GM12872 (cell line): ENCODE data around the gene C4orf17.

Experiments used
- CTCF ChIP-seq: IDR thresholded peaks from 3 replicates; pipeline ENCODE4 v1.5.1; 2011; ENCODE audit warnings: low read depth, mild to moderate bottlenecking, low read length, moderate library complexity; ENCODE audit not compliant: insufficient read depth

Gene C4orf17

GRCh38 chr4:99471896-99472295 lies 38.9 kb upstream of the C4orf17 start:
- no peak for TF ChIP-seq CTCF

- TF ChIP-seq CTCF: no peak
Observed at GRCh38 chr4:99473131-99473530, 37.7 kb upstream of the C4orf17 start.

- no peak for TF ChIP-seq CTCF
Observed at GRCh38 chr4:99483636-99484035, 27.2 kb upstream of the C4orf17 start.

- no peak for TF ChIP-seq CTCF
Observed at GRCh38 chr4:99485212-99485611, 25.6 kb upstream of the C4orf17 start.

- TF ChIP-seq CTCF: no peak
Observed at GRCh38 chr4:99490286-99490685, 20.5 kb upstream of the C4orf17 start.

- no peak for TF ChIP-seq CTCF
Observed at GRCh38 chr4:99504804-99505502, 5.9 kb upstream of the C4orf17 start.

GRCh38 chr4:99506781-99507180 lies 4.0 kb upstream of the C4orf17 start:
- no peak for TF ChIP-seq CTCF
